Mammary epithelial cell (primary cell): ENCODE results near the gene CBFA2T3.

Experiments used
- EZH2 ChIP-seq: IDR thresholded peaks from 2 replicates; pipeline ENCODE4 v1.6.1; 2012; ENCODE audit warnings: low read length, inconsistent platforms, borderline replicate concordance
- TF ChIP-seq, protein P1 (sequence below), 2 donors: IDR thresholded peaks in 1 of 2; conservative IDR thresholded peaks in 1 of 2; 2 replicates each; pipeline ENCODE4 v1.5.1; 2011 to 2012; ENCODE audit warnings: inconsistent platforms in 2 of 2, low read length in 2 of 2, mild to moderate bottlenecking in 2 of 2, control low read depth in 1 of 2, low read depth in 1 of 2; ENCODE audit not compliant: insufficient read depth in 1 of 2; ENCODE audit errors: extremely low read depth in 1 of 2

DNA sequence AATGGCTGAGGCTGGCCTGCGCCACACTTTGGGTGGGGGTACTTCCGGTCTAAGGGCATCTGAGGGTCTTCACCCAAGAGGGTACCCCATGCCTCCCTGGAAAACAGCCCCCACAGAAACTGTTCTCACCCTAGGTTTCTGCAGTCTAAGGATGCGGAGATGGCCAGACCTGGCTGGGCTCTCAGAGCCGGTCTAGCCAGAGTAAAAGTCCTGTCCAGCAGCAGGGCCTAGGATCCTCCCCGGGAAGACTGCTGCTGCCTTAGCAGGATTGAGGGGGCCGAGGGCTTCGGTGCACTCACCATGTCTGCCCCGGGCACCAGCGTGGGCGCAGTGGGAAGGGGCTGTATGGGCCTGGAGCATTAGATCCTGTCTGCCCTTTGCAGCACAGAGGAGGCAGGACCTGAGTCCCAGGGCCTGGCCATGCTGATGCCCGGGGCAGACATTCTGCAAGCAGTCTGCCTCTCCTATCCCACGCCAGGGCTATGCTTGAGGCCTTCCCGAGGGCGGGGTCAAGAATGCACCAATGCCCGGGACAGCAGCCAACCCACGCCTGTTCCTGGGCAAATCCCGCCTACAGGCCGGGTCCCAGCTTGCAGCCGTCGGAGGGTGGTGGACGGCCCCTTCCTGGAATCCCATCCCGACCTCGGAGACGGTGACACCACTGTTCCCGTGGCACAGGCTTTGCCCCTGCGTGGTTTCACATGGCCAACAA, 54.7 kb downstream of the CBFA2T3 start:
- no peak for TF ChIP-seq EZH2
- TF ChIP-seq, protein P1, sequence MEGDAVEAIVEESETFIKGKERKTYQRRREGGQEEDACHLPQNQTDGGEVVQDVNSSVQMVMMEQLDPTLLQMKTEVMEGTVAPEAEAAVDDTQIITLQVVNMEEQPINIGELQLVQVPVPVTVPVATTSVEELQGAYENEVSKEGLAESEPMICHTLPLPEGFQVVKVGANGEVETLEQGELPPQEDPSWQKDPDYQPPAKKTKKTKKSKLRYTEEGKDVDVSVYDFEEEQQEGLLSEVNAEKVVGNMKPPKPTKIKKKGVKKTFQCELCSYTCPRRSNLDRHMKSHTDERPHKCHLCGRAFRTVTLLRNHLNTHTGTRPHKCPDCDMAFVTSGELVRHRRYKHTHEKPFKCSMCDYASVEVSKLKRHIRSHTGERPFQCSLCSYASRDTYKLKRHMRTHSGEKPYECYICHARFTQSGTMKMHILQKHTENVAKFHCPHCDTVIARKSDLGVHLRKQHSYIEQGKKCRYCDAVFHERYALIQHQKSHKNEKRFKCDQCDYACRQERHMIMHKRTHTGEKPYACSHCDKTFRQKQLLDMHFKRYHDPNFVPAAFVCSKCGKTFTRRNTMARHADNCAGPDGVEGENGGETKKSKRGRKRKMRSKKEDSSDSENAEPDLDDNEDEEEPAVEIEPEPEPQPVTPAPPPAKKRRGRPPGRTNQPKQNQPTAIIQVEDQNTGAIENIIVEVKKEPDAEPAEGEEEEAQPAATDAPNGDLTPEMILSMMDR (conservative IDR thresholded peaks at IDR 0.05 in 1 of 2, IDR thresholded peaks at IDR 0.05 in 1 of 2; ENCODE audit: extremely low read depth in 1 of 2, insufficient read depth in 1 of 2, low read depth in 1 of 2, low read length in 2 of 2) = no peak
